IMR-90 (cell line): ENCODE results near the gene IFIT3. TPM values are rescaled to one million over a fixed set of nuclear protein-coding genes. Genes with fewer than 3 reads are reported as not detected.

ENCODE experiments used
- ATAC-seq: fragments of 200-7000 bp; cut with Tn5 transposase; 2 replicates; pipeline ENCODE4 v1.9.1; 2020; ENCODE audit warnings: low read depth, mild to moderate bottlenecking, moderate library complexity
- BruUV-seq: library from RNA; stranded (reverse); fragments of 400-500 nt; replicated peaks from 2 replicates; lab custom pipeline; 2021; lab: Mats Ljungman, UMichigan
- CTCF ChIA-PET: fragments of 300-600 bp; formaldehyde crosslinking; extraction: SDS; loops from one replicate; lab custom pipeline; 2021; ENCODE audit warnings: antibody characterized with exemption; lab: Yijun Ruan, JAX
- POLR2A ChIA-PET: fragments of 300-600 bp; sonication (Branson Sonifier 250); formaldehyde crosslinking; loops from one replicate; lab custom pipeline; 2022; ENCODE audit warnings: antibody characterized with exemption; ENCODE audit not compliant: unreplicated experiment; lab: Charles Lee
- DNase-seq: peaks from one replicate; pipeline ENCODE4 v3.0.0; 2013
- H2AFZ ChIP-seq: replicated peaks from 2 replicates; pipeline ENCODE3; 2013; ENCODE audit warnings: low read length, mild to moderate bottlenecking; ENCODE audit not compliant: poor library complexity
- H2AK5ac ChIP-seq: 2 replicates; pipeline ENCODE4 v1.6.1; 2013; ENCODE audit warnings: low read depth, low read length, inconsistent platforms
- H2AK9ac ChIP-seq: replicated peaks from 2 replicates; pipeline ENCODE3; 2013; ENCODE audit warnings: mild to moderate bottlenecking, low read depth, low read length, moderate library complexity; ENCODE audit not compliant: poor library complexity
- H2BK120ac ChIP-seq: 2 replicates; pipeline ENCODE4 v1.6.1; 2013; ENCODE audit warnings: low read depth, low read length, inconsistent platforms
- H2BK15ac ChIP-seq: 3 replicates; pipeline ENCODE4 v1.6.1; 2013; ENCODE audit warnings: low read depth, low read length, inconsistent platforms
- H2BK20ac ChIP-seq: 2 replicates; pipeline ENCODE4 v1.6.1; 2013; ENCODE audit warnings: low read depth, mild to moderate bottlenecking, inconsistent platforms, low read length, moderate library complexity
- H2BK5ac ChIP-seq: 2 replicates; pipeline ENCODE4 v1.6.1; 2013; ENCODE audit warnings: mild to moderate bottlenecking, low read depth, low read length, inconsistent platforms; ENCODE audit not compliant: poor library complexity, severe bottlenecking
- H3K14ac ChIP-seq: replicated peaks from 2 replicates; pipeline ENCODE4 v1.6.1; 2013; ENCODE audit warnings: low read depth, low read length, inconsistent platforms
- H3K18ac ChIP-seq: 2 replicates; pipeline ENCODE4 v1.6.1; 2013; ENCODE audit warnings: low read depth, low read length, control low read depth
- H3K23ac ChIP-seq: 2 replicates; pipeline ENCODE4 v1.6.1; 2013; ENCODE audit warnings: low read depth, low read length, inconsistent platforms
- H3K27ac ChIP-seq: 2 replicates; pipeline ENCODE4 v1.5.1; 2013; ENCODE audit warnings: mild to moderate bottlenecking, control low read depth, low read length; ENCODE audit not compliant: insufficient read depth
- H3K27me3 ChIP-seq: 2 replicates; pipeline ENCODE4 v1.6.1; 2013; ENCODE audit warnings: low read length; ENCODE audit not compliant: control insufficient read depth, insufficient read depth
- H3K36me3 ChIP-seq: 2 replicates; pipeline ENCODE4 v1.6.1; 2013; ENCODE audit warnings: low read length, mixed read lengths; ENCODE audit not compliant: control insufficient read depth, insufficient read depth
- H3K4ac ChIP-seq: 2 replicates; pipeline ENCODE4 v1.6.1; 2013; ENCODE audit warnings: low read depth, low read length, inconsistent platforms
- H3K4me1 ChIP-seq: 2 replicates; pipeline ENCODE4 v1.6.1; 2013; ENCODE audit warnings: low read length, mixed read lengths; ENCODE audit not compliant: control insufficient read depth, insufficient read depth
- H3K4me2 ChIP-seq: 2 replicates; pipeline ENCODE4 v1.6.1; 2013; ENCODE audit warnings: low read depth, mild to moderate bottlenecking, control low read depth, low read length, moderate library complexity
- H3K4me3 ChIP-seq: 2 replicates; pipeline ENCODE4 v1.5.1; 2013; ENCODE audit warnings: low read depth, mild to moderate bottlenecking, control low read depth, low read length, moderate library complexity; ENCODE audit not compliant: insufficient read depth
- H3K56ac ChIP-seq: 2 replicates; pipeline ENCODE4 v1.6.1; 2013; ENCODE audit warnings: low read length, inconsistent platforms; ENCODE audit not compliant: insufficient read depth; ENCODE audit errors: extremely low read depth
- H3K79me1 ChIP-seq, 2 experiments: 2 replicates each; pipeline ENCODE4 v1.6.1; 2013; ENCODE audit warnings: low read length in 2 of 2, inconsistent platforms in 1 of 2, low read depth in 1 of 2
- H3K9ac ChIP-seq: 2 replicates; pipeline ENCODE4 v1.6.1; 2013; ENCODE audit warnings: low read depth, low read length, control low read depth
- H3K9me1 ChIP-seq: 2 replicates; pipeline ENCODE4 v1.6.1; 2013; ENCODE audit warnings: low read length, inconsistent platforms; ENCODE audit not compliant: insufficient read depth
- H3K9me3 ChIP-seq: 2 replicates; pipeline ENCODE4 v1.6.1; 2013; ENCODE audit warnings: low read length; ENCODE audit not compliant: control insufficient read depth, insufficient read depth
- H4K20me1 ChIP-seq: 2 replicates; pipeline ENCODE4 v1.6.1; 2013; ENCODE audit warnings: low read length, inconsistent platforms; ENCODE audit not compliant: insufficient read depth
- H4K5ac ChIP-seq: 2 replicates; pipeline ENCODE4 v1.6.1; 2013; ENCODE audit warnings: mild to moderate bottlenecking, low read depth, low read length, control low read depth
- H4K8ac ChIP-seq, 2 experiments: 2 replicates each; pipeline ENCODE4 v1.6.1; 2013; ENCODE audit warnings: low read depth in 2 of 2, low read length in 2 of 2, control low read depth in 1 of 2, inconsistent platforms in 1 of 2
- H4K91ac ChIP-seq: 2 replicates; pipeline ENCODE4 v1.6.1; 2013; ENCODE audit warnings: low read depth, low read length, inconsistent platforms; ENCODE audit not compliant: insufficient read depth
- ELK1 ChIP-seq: fragments of 150-350 bp; IDR thresholded peaks from 2 replicates; pipeline ENCODE4 v1.6.1; 2016; ENCODE audit warnings: low read depth, mild to moderate bottlenecking, low read length, moderate library complexity, borderline replicate concordance
- FOS ChIP-seq: fragments of 150-350 bp; IDR thresholded peaks from 2 replicates; pipeline ENCODE4 v1.6.1; 2016; ENCODE audit warnings: low read depth, low read length
- MAFK ChIP-seq: IDR thresholded peaks from 2 replicates; pipeline ENCODE4 v1.6.1; 2012; ENCODE audit warnings: low read depth, low read length, improper control_type of control experiment
- MAZ ChIP-seq: IDR thresholded peaks from 2 replicates; pipeline ENCODE4 v1.6.1; 2012; ENCODE audit warnings: low read depth, mild to moderate bottlenecking, low read length, improper control_type of control experiment, moderate library complexity, borderline replicate concordance
- MXI1 ChIP-seq: IDR thresholded peaks from 2 replicates; pipeline ENCODE4 v1.6.1; 2012; ENCODE audit warnings: low read depth, mild to moderate bottlenecking, low read length, moderate library complexity, borderline replicate concordance
- POLR2A ChIP-seq: IDR thresholded peaks from 2 replicates; pipeline ENCODE4 v1.6.1; 2012; ENCODE audit warnings: mild to moderate bottlenecking, low read depth, low read length
- RAD21 ChIP-seq: IDR thresholded peaks from 2 replicates; pipeline ENCODE4 v1.6.1; 2012; ENCODE audit warnings: low read length, improper control_type of control experiment
- RFX5 ChIP-seq: IDR thresholded peaks from 2 replicates; pipeline ENCODE4 v1.8.0; 2012; ENCODE audit warnings: low read depth, mild to moderate bottlenecking, low read length, moderate library complexity
- dilution Hi-C: fragments of 300-500 bp; cut with HindIII; formaldehyde crosslinking; loops from one replicate; pipeline ENCODE4 v1.14.3; 2018; ENCODE audit warnings: low sequenced_read_pairs; ENCODE audit not compliant: unreplicated experiment
- in situ Hi-C: fragments of 300-500 bp; cut with MboI; formaldehyde crosslinking; loops from 3 replicates; pipeline ENCODE4 v1.14.3; 2019; ENCODE audit warnings: low sequenced_read_pairs, inconsistent platforms, mixed read lengths
- intact Hi-C: fragments of 100-400 bp; cut with micrococcal nuclease; formaldehyde crosslinking; loops from 2 replicates; pipeline ENCODE4 v1.10.0; 2022
- polyA plus RNA-seq, 3 experiments: library from polyadenylated mRNA; depleted of rRNA; stranded (reverse); fragments of >200 nt; gene quantifications; 2 replicates each; pipeline ENCODE4 v1.2.3, GENCODE V29; 2012; ENCODE audit warnings: low replicate concordance in 1 of 3
- total RNA-seq: library from RNA; depleted of rRNA; stranded (reverse); fragments of >200 nt; gene quantifications from 2 replicates; pipeline ENCODE4 v1.2.3, GENCODE V29; 2012

IFIT3 gene
- total and polyA plus RNA-seq, 2 of the 4 experiments (the other 2 are of a cell fraction) = 3.5 to 7.3 TPM

DNA sequence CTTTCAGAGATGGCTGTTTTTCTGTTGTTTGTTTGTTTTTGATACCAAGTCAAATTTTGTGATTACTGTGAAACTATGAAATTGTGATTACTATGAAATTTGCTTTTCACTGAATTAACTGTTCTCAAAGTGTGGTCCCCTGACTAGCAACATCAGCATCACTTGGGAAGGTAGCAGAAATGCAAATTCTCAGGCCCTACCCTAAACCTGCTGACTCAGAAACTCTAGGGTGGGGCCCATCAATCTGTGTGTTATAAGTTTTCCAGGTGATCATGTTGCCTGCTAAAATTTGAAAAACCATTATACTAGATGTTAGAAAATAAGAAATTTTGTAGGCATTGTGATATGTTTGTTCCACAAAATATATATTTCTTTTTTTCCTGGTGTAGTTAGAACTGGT, 51.3 kb downstream of the IFIT3 start:
- Histone ChIP-seq H3K27ac (no peak overlapping the region), H3K9ac (no peak overlapping the region), H4K20me1 (peaks cover 8% of the 10 kb centered on the region; the same call in 1 of the 2 replicates), H2BK20ac (no peak overlapping the region), H4K8ac (no peak overlapping the region), H3K56ac (no peak overlapping the region), H3K36me3 (no peaks in the 10 kb centered on the region), H3K14ac (no peak overlapping the region), H4K5ac (no peak overlapping the region), H3K4me2 (no peak overlapping the region), H2BK5ac (no peak overlapping the region), H3K4me3 (no peak overlapping the region), H3K9me3 (no peaks in the 10 kb centered on the region), H3K27me3 (no peaks in the 10 kb centered on the region), H3K4ac (no peak overlapping the region), H3K23ac (no peak overlapping the region), H3K79me1 (no peaks in the 10 kb centered on the region), H4K91ac (no peak overlapping the region), H2BK15ac (no peak overlapping the region), H3K9me1 (peaks cover 6% of the 10 kb centered on the region), H2AFZ (no peak overlapping the region), H3K18ac (no peak overlapping the region), H2AK5ac (no peak overlapping the region), H2BK120ac (no peak overlapping the region), H3K4me1 (peaks cover 6% of the 10 kb centered on the region), H2AK9ac (no peak overlapping the region)
- in situ Hi-C loops = no loop called here
- intact Hi-C loops = no loop called here
- DNase-seq (no peak), ATAC-seq (no peak)
- ChIA-PET CTCF (interaction anchor here (1.1 kb wide), 1 partner anchor 10 kb away, joined by 3 read pairs; no protein-coding TSS in a partner anchor), POLR2A (no interaction called here)
- no TSS peak for BruUV-seq
- TF ChIP-seq MAZ (no peak), FOS (no peak), POLR2A (no peak), RAD21 (no peak), MAFK (no peak), MXI1 (no peak), RFX5 (no peak), ELK1 (no peak)
- dilution Hi-C loops = no loop called here
